Endothelial cell of umbilical vein (primary cell): Measurements from ENCODE around the gene RPS6KA5. TPM values are rescaled to one million over a fixed set of nuclear protein-coding genes. Genes with fewer than 3 reads are reported as not detected.

Experiments
- BruUV-seq: library from RNA; stranded (reverse); fragments of 400-500 nt; replicated peaks from 2 replicates; lab custom pipeline; 2021; lab: Mats Ljungman, UMichigan
- CTCF ChIA-PET: fragments of 300-600, 350-600 bp; sonication (Branson Sonifier 250); formaldehyde crosslinking; loops from one replicate; lab custom pipeline; 2021; ENCODE audit warnings: antibody characterized with exemption, inconsistent platforms; lab: Charles Lee
- POLR2A ChIA-PET: fragments of 300-600, 350-600 bp; sonication (Branson Sonifier 250); formaldehyde crosslinking; loops from one replicate; lab custom pipeline; 2021; ENCODE audit warnings: antibody characterized with exemption, inconsistent platforms; lab: Charles Lee
- DNase-seq: peaks from one replicate; pipeline ENCODE4 v3.0.0-alpha.2; 2011; ENCODE audit warnings: low read depth, low spot score
- FAIRE-seq: peaks from 2 replicates; lab custom pipeline; 2011; peaks lifted over from hg19 to GRCh38; lab: Jason Lieb, UNC
- H2AFZ ChIP-seq: 2 replicates; pipeline ENCODE4 v1.6.0; 2012; ENCODE audit warnings: low read depth, low read length, control low read depth, inconsistent platforms
- H3K27ac ChIP-seq: 2 replicates; pipeline ENCODE4 v1.5.1; 2011; ENCODE audit warnings: low read depth, mild to moderate bottlenecking, control low read depth, low read length, moderate library complexity; ENCODE audit not compliant: insufficient read depth
- H3K27me3 ChIP-seq, 2 experiments: 2 replicates each; pipeline versions ENCODE4 v1.6.0 to v1.6.1; 2011; ENCODE audit warnings: low read length in 2 of 2, mixed read lengths in 1 of 2; ENCODE audit not compliant: control insufficient read depth in 2 of 2, insufficient read depth in 2 of 2
- H3K36me3 ChIP-seq, 2 experiments: 2 replicates in 1 of 2; 3 replicates in 1 of 2; pipeline ENCODE4 v1.5.1; 2011; ENCODE audit warnings: low read length in 2 of 2, mild to moderate bottlenecking in 1 of 2, moderate library complexity in 1 of 2; ENCODE audit not compliant: control insufficient read depth in 2 of 2, insufficient read depth in 2 of 2; ENCODE audit errors: extremely low read depth in 1 of 2
- H3K4me1 ChIP-seq: 3 replicates; pipeline ENCODE4 v1.5.1; 2011; ENCODE audit warnings: mild to moderate bottlenecking, low read length; ENCODE audit not compliant: control insufficient read depth, insufficient read depth; ENCODE audit errors: extremely low read depth
- H3K4me2 ChIP-seq: 2 replicates; pipeline ENCODE4 v1.6.1; 2011; ENCODE audit warnings: low read length, control low read depth, mixed read lengths; ENCODE audit not compliant: insufficient read depth
- H3K4me3 ChIP-seq, 3 experiments: fragments of 200-600 bp in 1 of 3; sonication (generic), shearing (Covaris generic) in 1 of 3; replicated peaks in 1 of 3; 2 replicates each; pipeline ENCODE4 v1.5.1; 2011 to 2016; ENCODE audit warnings: control low read depth in 3 of 3, low read length in 3 of 3, mild to moderate bottlenecking in 2 of 3, inconsistent platforms in 1 of 3, low read depth in 1 of 3, moderate library complexity in 1 of 3; ENCODE audit not compliant: insufficient read depth in 1 of 3
- H3K79me2 ChIP-seq: 2 replicates; pipeline ENCODE4 v1.6.0; 2012; ENCODE audit warnings: low read length, inconsistent platforms; ENCODE audit not compliant: control insufficient read depth, insufficient read depth
- H3K9ac ChIP-seq: replicated peaks from 2 replicates; pipeline ENCODE3; 2011; ENCODE audit warnings: low read length, control low read depth; ENCODE audit not compliant: insufficient read depth; ENCODE audit errors: extremely low read depth
- H3K9me1 ChIP-seq: replicated peaks from 3 replicates; pipeline ENCODE4 v1.6.0; 2011; ENCODE audit warnings: mild to moderate bottlenecking, low read length; ENCODE audit not compliant: control insufficient read depth, insufficient read depth; ENCODE audit errors: extremely low read depth
- H3K9me3 ChIP-seq: replicated peaks from 2 replicates; pipeline ENCODE4 v1.5.1; 2012; ENCODE audit warnings: low read length, inconsistent platforms; ENCODE audit not compliant: control insufficient read depth, insufficient read depth
- H4K20me1 ChIP-seq: replicated peaks from 2 replicates; pipeline ENCODE3; 2011; ENCODE audit warnings: mild to moderate bottlenecking, low read length; ENCODE audit not compliant: control insufficient read depth, insufficient read depth; ENCODE audit errors: extremely low read depth
- CTCF ChIP-seq, 2 donors: IDR thresholded peaks; 1 replicate in 1 of 2; 2 replicates in 1 of 2; pipeline ENCODE4 v1.5.1; 2011; ENCODE audit warnings: low read length in 2 of 2, mild to moderate bottlenecking in 2 of 2, moderate library complexity in 2 of 2, control low read depth in 1 of 2, inconsistent platforms in 1 of 2, low read depth in 1 of 2; ENCODE audit not compliant: insufficient read depth in 1 of 2; ENCODE audit errors: extremely low read depth in 1 of 2
- EZH2 ChIP-seq: IDR thresholded peaks from 2 replicates; pipeline ENCODE4 v1.6.1; 2012; ENCODE audit warnings: borderline replicate concordance, low read depth, mild to moderate bottlenecking, moderate library complexity, low read length, inconsistent platforms; ENCODE audit not compliant: severe bottlenecking
- FOS ChIP-seq: IDR thresholded peaks from 2 replicates; pipeline ENCODE4 v1.6.1; 2011; ENCODE audit warnings: mild to moderate bottlenecking, low read length, moderate library complexity, borderline replicate concordance; ENCODE audit not compliant: insufficient read depth
- GATA2 ChIP-seq: IDR thresholded peaks from 2 replicates; pipeline ENCODE4 v1.7.0; 2011; ENCODE audit warnings: low read depth, mild to moderate bottlenecking, moderate library complexity, mixed read lengths, low read length; ENCODE audit not compliant: insufficient read length, insufficient read depth
- JUN ChIP-seq: IDR thresholded peaks from 2 replicates; pipeline ENCODE4 v1.6.1; 2011; ENCODE audit warnings: borderline replicate concordance, low read depth; ENCODE audit not compliant: insufficient read length, insufficient read depth
- MAX ChIP-seq: IDR thresholded peaks from 2 replicates; pipeline ENCODE4 v1.6.1; 2011; ENCODE audit not compliant: insufficient read depth, insufficient read length
- MYC ChIP-seq: IDR thresholded peaks from one replicate; pipeline ENCODE4 v1.6.1; 2011; ENCODE audit warnings: mild to moderate bottlenecking, low read depth, low read length
- POLR2A ChIP-seq: IDR thresholded peaks from 2 replicates; pipeline ENCODE4 v1.6.1; 2012; ENCODE audit warnings: low read depth, mild to moderate bottlenecking, control low read depth, low read length
- POLR2AphosphoS5 ChIP-seq: IDR thresholded peaks from 2 replicates; pipeline ENCODE4 v1.6.1; 2012; ENCODE audit warnings: low read depth, mild to moderate bottlenecking, control low read depth, low read length, moderate library complexity; ENCODE audit not compliant: insufficient read depth
- dilution Hi-C: fragments of 300-500 bp; cut with MboI; formaldehyde crosslinking; loops from one replicate; pipeline ENCODE4 v1.15.0; 2019; ENCODE audit warnings: low sequenced_read_pairs; ENCODE audit not compliant: extremely low pct_ligation_motif_present
- intact Hi-C: fragments of 100-400 bp; cut with micrococcal nuclease; formaldehyde crosslinking; loops from one replicate; pipeline ENCODE4 v1.10.0; 2022
- polyA plus RNA-seq, 4 experiments: library from polyadenylated mRNA; depleted of rRNA in 3 of 4; stranded (reverse) in 3 of 4; unstranded in 1 of 4; fragments of >200 nt; gene quantifications; 2 replicates each; pipeline versions ENCODE4 v1.2.1 to v1.2.3, GENCODE V29; 2011 to 2012; ENCODE audit warnings: missing spikeins in 1 of 4
- total RNA-seq: library from RNA; stranded (reverse); gene quantifications from 2 replicates; pipeline ENCODE4 v1.2.3, GENCODE V29; 2021

The RPS6KA5 gene
- total and polyA plus RNA-seq, 2 donors (not counting 3 experiments of a cell fraction or from before 2014, with no cell fraction given), result 2.9 to 5.4 TPM

GRCh38 chr14:90911121-90911520 lies 149.3 kb downstream of the RPS6KA5 start:
- intact Hi-C loops, result no loop called here
- TF ChIP-seq CTCF (IDR thresholded peaks at IDR 0.05; ENCODE audit: extremely low read depth in 1 of 2, insufficient read depth in 1 of 2, low read depth in 1 of 2, low read length in 2 of 2), result no peak
- no peak for TF ChIP-seq MAX
- TF ChIP-seq MYC, result no peak
- TF ChIP-seq FOS, result no peak
- TF ChIP-seq POLR2AphosphoS5, result no peak
- TF ChIP-seq JUN, result no peak
- no peak for TF ChIP-seq GATA2
- no peak for TF ChIP-seq EZH2
- TF ChIP-seq POLR2A, result no peak
- Histone ChIP-seq H3K27ac (no peak overlapping the region), H3K4me2 (no peak overlapping the region), H3K9ac (no peak overlapping the region), H3K27me3 (no peaks in the 10 kb centered on the region), H3K4me1 (no peaks in the 10 kb centered on the region), H3K9me1 (no peaks in the 10 kb centered on the region), H3K79me2 (no peaks in the 10 kb centered on the region), H3K36me3 (no peaks in the 10 kb centered on the region), H4K20me1 (no peaks in the 10 kb centered on the region), H3K9me3 (no peaks in the 10 kb centered on the region), H3K4me3 (no peak overlapping the region), H2AFZ (no peak overlapping the region)
- ChIA-PET CTCF (interaction anchor here (0.6 to 1.2 kb wide), 3 partner anchors 9 to 580 kb away, joined by 3 to 4 read pairs (median 3); no protein-coding TSS in a partner anchor), POLR2A (no interaction called here)
- FAIRE-seq (no peak), DNase-seq (no peak)
- dilution Hi-C loops, result loop anchor here (25.0 kb wide), 1 partner anchor 376 kb away; no protein-coding TSS in a partner anchor
- no TSS peak for BruUV-seq
